Calu3 (cell line): ENCODE results near the gene ELN. TPM values are rescaled to one million over a fixed set of nuclear protein-coding genes. Genes with fewer than 3 reads are reported as not detected.

ENCODE experiments used
- BruUV-seq: library from RNA; stranded (reverse); fragments of 400-500 nt; replicated peaks from 2 replicates; lab custom pipeline; 2021; lab: Mats Ljungman, UMichigan
- CTCF ChIA-PET: fragments of 300-600 bp; sonication (Branson Sonifier 250); formaldehyde crosslinking; loops from one replicate; lab custom pipeline; 2022; ENCODE audit warnings: antibody characterized with exemption; lab: Charles Lee
- DNase-seq: peaks from one replicate; pipeline ENCODE4 v3.0.0; 2022
- H3K27ac Mint-ChIP-seq: one replicate; pipeline ENCODE4 v1.8.0; 2022; ENCODE audit warnings: mixed read lengths; ENCODE audit not compliant: unreplicated experiment
- H3K27me3 Mint-ChIP-seq: one replicate; pipeline ENCODE4 v1.8.0; 2022; ENCODE audit warnings: mixed read lengths; ENCODE audit not compliant: unreplicated experiment
- H3K36me3 Mint-ChIP-seq: one replicate; pipeline ENCODE4 v1.8.0; 2022; ENCODE audit warnings: mild to moderate bottlenecking, moderate library complexity, mixed read lengths; ENCODE audit not compliant: insufficient read depth, unreplicated experiment
- H3K4me1 Mint-ChIP-seq: one replicate; pipeline ENCODE4 v1.8.0; 2022; ENCODE audit warnings: mild to moderate bottlenecking, low read depth, mixed read lengths; ENCODE audit not compliant: unreplicated experiment
- H3K4me3 Mint-ChIP-seq: one replicate; pipeline ENCODE4 v1.8.0; 2022; ENCODE audit warnings: mild to moderate bottlenecking, low read depth, moderate library complexity, mixed read lengths; ENCODE audit not compliant: unreplicated experiment
- H3K9me3 Mint-ChIP-seq: one replicate; pipeline ENCODE4 v1.8.0; 2022; ENCODE audit warnings: low read depth, mixed read lengths; ENCODE audit not compliant: unreplicated experiment
- CTCF ChIP-seq: fragments of 200-600 bp; IDR thresholded peaks from one replicate; pipeline ENCODE4 v1.8.0; 2022; ENCODE audit warnings: antibody characterized with exemption; ENCODE audit not compliant: unreplicated experiment
- intact Hi-C: fragments of 100-400 bp; cut with micrococcal nuclease; formaldehyde crosslinking; loops from one replicate; pipeline ENCODE4 v1.10.0; 2022; ENCODE audit not compliant: unreplicated experiment
- total RNA-seq: library from RNA; stranded (reverse); gene quantifications from 2 replicates; pipeline ENCODE4 v1.2.3, GENCODE V29; 2022

ELN gene
- total RNA-seq, 1 experiment from 2014 or later = 0.42 TPM

- Mint-ChIP-seq H3K9me3 (no peaks in the 10 kb centered on the region), H3K27me3 (no peaks in the 10 kb centered on the region), H3K27ac (no peak overlapping the region), H3K36me3 (no peaks in the 10 kb centered on the region), H3K4me1 (peaks cover 11% of the 10 kb centered on the region), H3K4me3 (no peak overlapping the region)
- TF ChIP-seq CTCF = no peak
- BruUV-seq = no TSS peak
- DNase-seq = no peak
- intact Hi-C loops = no loop called here
- CTCF ChIA-PET = no interaction called here
These were observed 41.8 kb upstream of the ELN start for GRCh38 chr7:73986158-73986631.

- DNase-seq = no peak
- intact Hi-C loops = no loop called here
- H3K27me3 Mint-ChIP-seq = no peaks in the 10 kb centered on the region
- no peak for TF ChIP-seq CTCF
- peaks cover 11% of the 10 kb centered on the region for H3K4me1 Mint-ChIP-seq
- no peaks in the 10 kb centered on the region for H3K36me3 Mint-ChIP-seq
- CTCF ChIA-PET = interaction anchor here (1.6 kb wide), 1 partner anchor 8 kb away, joined by 5 read pairs; no protein-coding TSS in a partner anchor
- H3K9me3 Mint-ChIP-seq = no peaks in the 10 kb centered on the region
- no peak overlapping the region for H3K4me3 Mint-ChIP-seq
- no peak overlapping the region for H3K27ac Mint-ChIP-seq
- no TSS peak for BruUV-seq
These were observed 40.7 kb upstream of the ELN start for GRCh38 chr7:73987298-73987697.

GRCh38 chr7:73988197-73988596 is 39.8 kb upstream of the ELN start:
- Mint-ChIP-seq H3K36me3 (no peaks in the 10 kb centered on the region), H3K27me3 (no peaks in the 10 kb centered on the region), H3K4me3 (no peak overlapping the region), H3K9me3 (no peaks in the 10 kb centered on the region), H3K27ac (no peak overlapping the region), H3K4me1 (peaks cover 11% of the 10 kb centered on the region)
- CTCF ChIA-PET = interaction anchor here (1.6 kb wide), 1 partner anchor 9 kb away, joined by 5 read pairs; no protein-coding TSS in a partner anchor
- DNase-seq = peak; percentile 55
- intact Hi-C loops = no loop called here
- no TSS peak for BruUV-seq
- TF ChIP-seq CTCF = no peak

GRCh38 chr7:73991522-73992100 is 36.4 kb upstream of the ELN start:
- H3K27me3 Mint-ChIP-seq = no peaks in the 10 kb centered on the region

More at GRCh38 chr7:73991522-73992100, 36.4 kb upstream of the ELN start:
- no peak for DNase-seq
- no peak overlapping the region for H3K27ac Mint-ChIP-seq
- CTCF ChIA-PET = no interaction called here
- H3K4me3 Mint-ChIP-seq = no peak overlapping the region
- H3K36me3 Mint-ChIP-seq = no peaks in the 10 kb centered on the region
- H3K9me3 Mint-ChIP-seq = peaks cover 2% of the 10 kb centered on the region
- TF ChIP-seq CTCF = no peak
- no TSS peak for BruUV-seq
- intact Hi-C loops = no loop called here
- peaks cover 11% of the 10 kb centered on the region for H3K4me1 Mint-ChIP-seq
